Measurements from ENCODE around the gene MYO1G. TPM values are rescaled to one million over a fixed set of nuclear protein-coding genes. Genes with fewer than 3 reads are reported as not detected.

Gene MYO1G
- total RNA-seq, 4 donors from 2014 or later = 2.7 to 14.9 (median 5.0) TPM

GRCh38 chr7:44980393-44981034, 1.7 kb upstream of the MYO1G start:
- Histone ChIP-seq H3K36me3 (peaks cover 0 to 27% (median 0%) of the 10 kb centered on the region in 3 donors), H3K27me3 (no peaks in the 10 kb centered on the region), H3K9me3 (no peaks in the 10 kb centered on the region), H3K27ac (peak overlapping the region; percentile 54 to 85 (median 70)), H3K4me1 (peaks cover 0 to 32% (median 14%) of the 10 kb centered on the region in 4 donors), H3K4me3 (no peak overlapping the region)
- TF ChIP-seq POLR2A (IDR thresholded peaks at IDR 0.05) = no peak
- TF ChIP-seq CTCF (IDR thresholded peaks at IDR 0.05) = no peak
- DNase-seq = peak in 1 of 3 donors; percentile 48

GRCh38 chr7:44979481-44980392, 922 bp upstream of the MYO1G start:
- peak in 1 of 3 donors; percentile 35 for DNase-seq
- Histone ChIP-seq H3K9me3 (no peaks in the 10 kb centered on the region), H3K27me3 (no peaks in the 10 kb centered on the region), H3K4me3 (peak overlapping the region in 1 of 4 donors; percentile 44), H3K36me3 (peaks cover 0 to 29% (median 0%) of the 10 kb centered on the region in 3 donors), H3K27ac (peak overlapping the region; percentile 54 to 85 (median 70)), H3K4me1 (peaks cover 0 to 28% (median 11%) of the 10 kb centered on the region in 4 donors)
- no peak for TF ChIP-seq CTCF (IDR thresholded peaks at IDR 0.05)
- no peak for TF ChIP-seq POLR2A (IDR thresholded peaks at IDR 0.05)

GRCh38 chr7:44977959-44978335, 868 bp downstream of the MYO1G start:
- peaks cover 0 to 24% (median 11%) of the 10 kb centered on the region in 4 donors for H3K4me1 ChIP-seq
- peak in 1 of 3 donors; percentile 46 for DNase-seq
- TF ChIP-seq CTCF (IDR thresholded peaks at IDR 0.05) (no peak), POLR2A (IDR thresholded peaks at IDR 0.05) (no peak)
- no peaks in the 10 kb centered on the region for H3K9me3 ChIP-seq
- peaks cover 0 to 13% (median 0%) of the 10 kb centered on the region in 3 donors for H3K36me3 ChIP-seq
- H3K4me3 ChIP-seq = peak overlapping the region; percentile 28 to 44 (median 36)
- H3K27me3 ChIP-seq = no peaks in the 10 kb centered on the region
- peak overlapping the region; percentile 54 to 85 (median 70) for H3K27ac ChIP-seq

GRCh38 chr7:44977304-44977958, 1.4 kb downstream of the MYO1G start:
- peak in 2 of 3 donors; percentile 66 to 71 for DNase-seq
- Histone ChIP-seq H3K27ac (peak overlapping the region; percentile 54 to 85 (median 70)), H3K4me3 (peak overlapping the region; percentile 28 to 44 (median 36)), H3K36me3 (peaks cover 0 to 8% (median 0%) of the 10 kb centered on the region in 3 donors), H3K9me3 (no peaks in the 10 kb centered on the region), H3K27me3 (no peaks in the 10 kb centered on the region), H3K4me1 (peaks cover 0 to 24% (median 11%) of the 10 kb centered on the region in 4 donors)
- no peak for TF ChIP-seq CTCF (IDR thresholded peaks at IDR 0.05)
- no peak for TF ChIP-seq POLR2A (IDR thresholded peaks at IDR 0.05)

- TF ChIP-seq CTCF (IDR thresholded peaks at IDR 0.05) = no peak
- peak overlapping the region in 3 of 4 donors; percentile 8 to 85 (median 54) for H3K27ac ChIP-seq
- H3K4me1 ChIP-seq = peaks cover 0 to 24% (median 11%) of the 10 kb centered on the region in 4 donors
- H3K4me3 ChIP-seq = peak overlapping the region in 3 of 4 donors; percentile 35 to 44 (median 38)
- H3K27me3 ChIP-seq = no peaks in the 10 kb centered on the region
- DNase-seq = no peak
- H3K9me3 ChIP-seq = no peaks in the 10 kb centered on the region
- H3K36me3 ChIP-seq = peaks cover 0 to 6% (median 0%) of the 10 kb centered on the region in 3 donors
Observed at GRCh38 chr7:44976746-44977196, 2.0 kb downstream of the MYO1G start.

Data from Peyer's patch (tissue), 4 donors.